HAP-1 (cell line): ENCODE results near the gene PHYH.
A peak's percentile ranks its signal among the peaks of the same experiment; 100 is the strongest.
"Not testable (repeated sequence)": the region's sequence is repeated elsewhere in the genome, so short reads cannot be mapped to it uniquely, and the experiment has no call there.

Experiments
- DNase-seq, 2 experiments: peaks; one replicate each; pipeline ENCODE4 v3.0.0-alpha.2; 2016 to 2020; ENCODE audit warnings: low spot score in 2 of 2
- H3K27me3 ChIP-seq: fragments of 250-450 bp; sonication (Bioruptor Pico); 2 replicates; pipeline ENCODE4 v1.5.1; 2020; ENCODE audit warnings: low read depth, mild to moderate bottlenecking, moderate library complexity
- H3K36me3 ChIP-seq: fragments of 250-450 bp; sonication (Bioruptor Pico); replicated peaks from 2 replicates; pipeline ENCODE4 v1.5.1; 2020; ENCODE audit warnings: mild to moderate bottlenecking
- H3K4me1 ChIP-seq: fragments of 250-450 bp; sonication (Bioruptor Pico); 2 replicates; pipeline ENCODE4 v1.5.1; 2020; ENCODE audit warnings: mild to moderate bottlenecking
- H3K4me3 ChIP-seq: fragments of 250-450 bp; sonication (Bioruptor Pico); 2 replicates; pipeline ENCODE4 v1.5.1; 2020; ENCODE audit warnings: mild to moderate bottlenecking, moderate library complexity
- H3K9me3 ChIP-seq: fragments of 250-450 bp; sonication (Bioruptor Pico); 2 replicates; pipeline ENCODE4 v1.5.1; 2020; ENCODE audit warnings: mild to moderate bottlenecking, moderate library complexity
- in situ Hi-C: fragments of 300-500 bp; cut with MboI; formaldehyde crosslinking; loops from 3 replicates; pipeline ENCODE4 v1.14.3; 2020; ENCODE audit warnings: low sequenced_read_pairs, inconsistent platforms, mixed read lengths

The PHYH gene

DNA sequence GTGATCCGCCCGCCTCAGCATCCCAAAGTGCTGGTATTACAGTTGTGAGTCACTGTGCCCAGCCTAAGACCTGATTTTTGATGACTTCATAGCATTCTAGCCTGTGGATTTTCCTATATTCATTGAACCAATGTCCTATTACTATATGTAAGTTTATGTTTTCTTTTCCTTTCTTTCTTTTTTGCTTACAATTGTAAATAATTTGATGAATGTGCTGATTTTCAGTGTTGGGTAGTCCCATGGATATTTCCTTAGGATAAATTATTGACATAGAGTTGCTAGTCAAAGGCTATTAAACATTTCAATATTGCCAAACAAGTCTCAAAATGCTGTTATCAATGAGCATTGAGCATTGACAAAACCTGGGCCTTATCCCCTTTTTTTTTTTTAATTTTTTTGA is 9.9 kb upstream of the PHYH start:
- no peak overlapping the region for H3K4me3 ChIP-seq
- H3K9me3 ChIP-seq: no peaks in the 10 kb centered on the region
- H3K4me1 ChIP-seq: peaks cover under 1% of the 10 kb centered on the region; the same call in 1 of the 2 replicates
- DNase-seq: no peak
- in situ Hi-C loops: no loop called here
- no peaks in the 10 kb centered on the region for H3K27me3 ChIP-seq
- no peaks in the 10 kb centered on the region for H3K36me3 ChIP-seq

DNA sequence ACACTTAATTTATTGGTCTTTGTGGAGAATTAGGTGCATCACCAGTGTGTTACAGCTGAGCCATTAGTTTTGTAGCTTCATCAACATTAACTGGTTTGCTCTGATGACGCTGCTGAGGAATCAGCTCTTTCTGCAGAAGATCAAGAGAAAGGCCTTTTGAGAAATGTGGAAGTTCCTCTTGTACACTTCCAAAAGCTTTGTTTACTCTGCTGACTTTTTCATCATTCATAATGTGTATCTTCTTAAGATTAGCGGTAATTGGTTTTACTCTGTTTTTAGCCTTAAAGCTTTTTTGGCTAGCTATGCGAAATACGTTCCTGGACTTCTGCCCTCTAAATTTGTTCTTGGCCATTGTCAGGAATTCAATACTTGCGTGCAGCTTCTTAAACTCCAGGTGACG is 8.2 kb upstream of the PHYH start:
- Histone ChIP-seq H3K4me1 (no peaks in the 10 kb centered on the region), H3K36me3 (no peaks in the 10 kb centered on the region), H3K9me3 (no peaks in the 10 kb centered on the region), H3K4me3 (no peak overlapping the region), H3K27me3 (no peaks in the 10 kb centered on the region)
- no peak for DNase-seq
- in situ Hi-C loops: no loop called here

DNA sequence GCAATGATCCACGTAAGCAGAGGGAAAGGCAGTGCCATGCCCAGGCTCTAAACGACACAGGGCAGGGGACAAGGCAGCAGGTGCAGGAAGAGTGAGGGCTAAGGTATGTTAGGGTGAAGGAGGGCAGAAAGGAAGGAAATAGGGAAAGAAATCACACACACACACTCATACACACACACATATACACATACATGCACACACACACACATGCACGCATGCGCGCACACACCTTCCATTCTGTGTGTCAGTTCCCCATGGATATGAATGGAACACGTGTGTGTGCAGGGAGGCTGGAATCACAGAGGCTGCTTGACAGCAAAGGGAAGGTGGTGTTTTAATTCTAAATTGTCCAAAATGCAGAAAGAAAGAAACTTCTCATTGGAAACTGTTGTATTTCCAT is 6.2 kb upstream of the PHYH start:
- Histone ChIP-seq H3K4me1 (peaks cover 9% of the 10 kb centered on the region), H3K4me3 (no peak overlapping the region), H3K27me3 (no peaks in the 10 kb centered on the region), H3K36me3 (no peaks in the 10 kb centered on the region), H3K9me3 (no peaks in the 10 kb centered on the region)
- in situ Hi-C loops: no loop called here
- DNase-seq: no peak

DNA sequence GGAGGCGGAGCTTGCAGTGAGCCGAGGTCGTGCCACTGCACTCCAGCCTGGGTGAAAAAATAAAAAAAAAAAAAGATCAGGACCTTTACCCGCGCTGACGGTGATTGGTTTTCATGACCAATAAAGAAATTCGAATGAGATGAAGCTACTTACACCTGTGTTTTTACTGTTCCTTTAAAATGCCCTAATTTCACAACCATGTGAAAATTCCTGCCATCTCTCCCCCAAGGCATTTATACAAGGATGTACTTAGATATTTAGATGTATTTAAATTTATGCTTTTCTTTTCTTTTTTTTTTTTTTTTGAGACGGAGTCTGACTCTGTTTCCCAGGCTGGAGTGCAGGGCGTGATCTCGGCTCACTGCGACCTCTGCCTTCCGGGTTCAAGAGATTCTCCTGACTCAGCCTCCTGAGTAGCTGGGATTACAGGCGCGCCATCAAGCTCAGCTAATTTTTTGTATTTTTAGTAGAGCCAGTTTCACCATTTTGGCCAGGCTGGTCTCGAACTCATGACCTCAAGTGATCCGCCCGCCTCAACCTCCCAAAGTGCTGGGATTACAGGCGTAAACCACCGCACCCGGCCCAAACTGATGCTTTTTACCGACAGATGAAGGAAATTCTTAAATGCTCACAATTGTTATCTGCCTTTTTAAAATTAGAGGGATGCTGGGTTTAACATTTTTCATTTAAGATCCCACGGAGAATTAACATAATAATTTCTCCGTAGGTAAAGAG is 3.1 kb upstream of the PHYH start:
- Histone ChIP-seq H3K27me3 (no peaks in the 10 kb centered on the region), H3K36me3 (no peaks in the 10 kb centered on the region), H3K4me3 (peak overlapping the region; percentile 47; the same call in 1 of the 2 replicates), H3K4me1 (peaks cover 13% of the 10 kb centered on the region), H3K9me3 (no peaks in the 10 kb centered on the region)
- no peak for DNase-seq
- in situ Hi-C loops: no loop called here

DNA sequence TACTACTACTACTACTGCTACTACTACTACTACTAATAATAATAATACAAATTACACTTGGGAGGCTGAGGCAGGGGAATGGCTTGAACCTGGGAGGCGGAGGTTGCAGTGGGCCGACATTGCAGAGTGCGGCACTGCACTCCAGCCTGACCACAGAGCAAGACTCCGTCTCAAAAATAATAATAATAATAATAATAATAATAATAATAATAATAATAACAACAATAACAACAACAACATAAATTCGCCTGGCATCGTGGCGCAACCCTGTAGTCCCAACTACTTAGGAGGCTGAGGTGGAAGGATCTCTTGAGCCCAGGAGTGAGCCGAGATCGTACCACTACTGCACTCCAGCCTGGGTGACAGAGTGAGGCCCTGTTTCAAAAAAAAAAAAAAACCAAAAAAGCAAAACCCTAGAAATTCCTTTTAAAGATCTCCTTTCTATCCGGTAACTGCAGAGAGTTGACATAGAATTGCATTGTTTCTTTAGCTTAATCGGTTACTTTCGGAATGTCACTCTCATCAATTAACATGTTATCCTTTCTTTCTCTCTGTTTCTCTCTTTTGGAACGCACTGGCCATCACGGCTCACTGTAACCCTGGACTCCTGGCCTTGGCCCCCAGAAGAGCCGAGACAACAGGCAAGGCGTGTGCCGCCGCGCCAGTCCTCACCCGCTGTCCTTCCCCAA is 972 bp downstream of the PHYH start:
- no peak for DNase-seq
- Histone ChIP-seq H3K4me1 (peaks cover 13% of the 10 kb centered on the region), H3K9me3 (no peaks in the 10 kb centered on the region), H3K4me3 (peak overlapping the region; percentile 41), H3K27me3 (no peaks in the 10 kb centered on the region), H3K36me3 (no peaks in the 10 kb centered on the region)
- in situ Hi-C loops: no loop called here

DNA sequence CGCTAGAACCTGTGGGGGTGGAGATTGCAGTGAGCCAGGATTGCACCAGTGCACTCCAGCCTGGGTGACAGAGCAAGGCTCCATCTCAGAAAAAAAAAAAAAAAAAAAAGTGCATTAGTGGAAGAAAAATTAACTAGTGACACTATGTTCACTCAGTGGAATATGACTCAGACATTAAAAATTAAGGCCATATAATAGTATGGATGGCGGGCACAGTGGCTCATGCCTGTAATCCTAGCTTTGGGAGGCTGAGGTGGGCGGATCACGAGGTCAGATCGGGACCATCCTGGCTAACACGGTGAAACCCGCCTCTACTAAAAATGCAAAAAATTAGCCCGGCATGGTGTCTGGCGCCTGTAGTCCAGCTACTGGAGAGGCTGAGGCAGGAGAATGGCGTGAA is 3.4 kb downstream of the PHYH start:
- Histone ChIP-seq H3K9me3 (no peaks in the 10 kb centered on the region), H3K27me3 (no peaks in the 10 kb centered on the region), H3K4me1 (peaks cover 7% of the 10 kb centered on the region), H3K36me3 (no peaks in the 10 kb centered on the region), H3K4me3 (no peak overlapping the region)
- DNase-seq: no peak
- in situ Hi-C loops: no loop called here

DNA sequence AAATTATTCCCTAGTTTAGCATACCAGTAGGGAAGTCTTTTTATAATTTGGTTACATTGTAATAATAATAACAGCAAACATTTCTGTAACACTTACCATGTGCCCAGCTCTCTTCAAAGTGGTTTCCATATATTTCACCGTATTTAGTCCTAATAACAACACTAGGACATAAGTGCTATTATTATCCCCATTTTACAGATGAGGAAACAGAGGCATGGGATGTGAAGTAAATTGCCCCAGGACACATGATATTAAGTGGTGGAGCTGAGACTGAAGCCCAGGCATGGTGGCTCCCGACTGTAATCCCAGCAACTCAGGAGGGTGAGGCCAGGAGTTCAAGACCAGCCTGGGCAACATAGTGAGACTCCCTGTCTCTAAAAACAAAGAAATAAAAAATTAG is 5.1 kb downstream of the PHYH start:
- DNase-seq: no peak
- Histone ChIP-seq H3K4me1 (peaks cover 4% of the 10 kb centered on the region; the same call in 1 of the 2 replicates), H3K27me3 (no peaks in the 10 kb centered on the region), H3K36me3 (no peaks in the 10 kb centered on the region), H3K9me3 (no peaks in the 10 kb centered on the region), H3K4me3 (no peak overlapping the region)
- in situ Hi-C loops: no loop called here

DNA sequence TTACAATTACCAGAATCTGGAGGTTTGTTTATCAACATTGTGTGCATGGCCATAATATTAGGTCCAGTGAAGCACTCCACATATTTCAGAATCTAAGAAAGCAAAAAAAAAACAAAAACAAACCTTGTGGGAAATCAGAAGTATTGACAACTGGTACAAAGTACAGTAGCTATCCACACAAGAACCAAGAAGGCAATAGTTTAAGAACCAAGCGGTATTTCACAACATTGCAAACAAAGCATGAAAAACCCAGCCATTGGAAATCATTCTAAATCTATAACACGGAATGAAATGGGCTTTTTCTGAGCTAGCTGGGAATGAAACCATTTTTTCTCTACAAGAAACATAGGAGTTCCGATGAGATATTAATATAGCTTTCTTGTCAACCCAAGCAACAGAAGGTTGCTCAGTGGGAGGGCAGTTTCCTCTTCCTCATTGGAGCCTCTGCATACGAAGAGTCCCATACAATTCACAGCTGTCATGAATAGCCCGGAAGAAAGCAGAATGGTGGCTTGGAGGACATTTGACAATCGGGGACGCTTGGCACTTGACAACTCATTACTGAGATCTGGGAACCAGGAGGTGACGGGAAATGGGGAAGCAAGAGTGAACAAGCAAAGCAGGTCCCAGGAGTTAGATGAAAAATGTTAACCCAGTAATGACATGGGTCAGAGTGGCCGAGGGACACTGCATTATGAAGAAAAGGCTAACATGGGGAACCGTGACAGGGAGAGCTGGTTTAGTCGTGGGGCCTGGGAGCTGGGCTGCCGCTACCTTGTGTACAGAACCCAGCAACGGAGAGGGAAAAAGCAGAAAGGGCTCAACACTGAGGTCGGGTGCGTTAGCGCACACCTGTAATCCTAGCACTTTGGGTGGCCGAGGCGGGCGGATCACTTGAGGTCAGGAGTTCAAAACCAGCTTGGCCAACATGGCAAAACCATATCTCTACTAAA is 7.8 kb downstream of the PHYH start:
- no peaks in the 10 kb centered on the region for H3K4me1 ChIP-seq
- H3K9me3 ChIP-seq: no peaks in the 10 kb centered on the region
- DNase-seq: no peak
- in situ Hi-C loops: no loop called here
- H3K4me3 ChIP-seq: no peak overlapping the region
- no peaks in the 10 kb centered on the region for H3K27me3 ChIP-seq
- no peaks in the 10 kb centered on the region for H3K36me3 ChIP-seq

DNA sequence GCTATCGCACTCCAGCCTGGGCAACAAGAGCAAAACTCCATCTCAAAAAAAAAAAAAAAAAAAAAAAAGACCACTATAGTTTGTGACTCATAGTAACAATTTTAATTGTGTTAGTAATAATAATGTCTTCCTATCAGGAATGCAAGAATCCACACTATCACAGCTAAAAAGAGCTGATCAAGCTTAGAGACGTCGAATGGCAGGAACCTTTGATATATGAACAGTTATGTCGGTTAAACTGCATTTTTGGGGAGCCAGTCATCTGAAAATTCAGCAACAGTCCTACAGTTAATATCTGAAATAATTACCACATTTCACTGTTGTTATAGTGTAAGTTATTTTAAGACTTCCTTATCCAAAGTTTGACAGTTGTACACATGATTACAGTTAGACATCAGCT is 8.8 kb downstream of the PHYH start:
- Histone ChIP-seq H3K4me3 (no peak overlapping the region), H3K27me3 (no peaks in the 10 kb centered on the region), H3K36me3 (no peaks in the 10 kb centered on the region), H3K9me3 (no peaks in the 10 kb centered on the region), H3K4me1 (no peaks in the 10 kb centered on the region)
- in situ Hi-C loops: no loop called here
- DNase-seq: no peak

DNA sequence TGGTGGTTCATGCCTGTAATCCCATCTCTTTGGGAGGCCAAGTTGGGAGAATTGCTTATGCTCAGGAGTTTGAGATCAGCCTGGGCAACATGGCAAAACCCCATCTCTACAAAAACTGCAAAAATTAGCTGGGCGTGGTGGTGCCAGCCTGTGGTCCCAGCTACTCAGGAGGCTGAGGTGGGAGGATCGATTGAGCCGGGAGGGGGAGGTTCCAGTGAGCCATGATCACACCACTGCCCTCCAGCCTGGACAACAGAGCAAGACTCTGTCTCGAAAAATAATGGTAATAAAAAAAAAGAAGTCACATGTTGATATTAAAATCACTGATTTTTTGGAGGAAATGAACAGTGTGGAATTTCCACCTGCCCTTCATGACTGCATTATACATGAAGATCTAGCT is 15.8 kb downstream of the PHYH start:
- Histone ChIP-seq H3K4me3 (no peak overlapping the region), H3K27me3 (no peaks in the 10 kb centered on the region)
- in situ Hi-C loops: no loop called here

DNA sequence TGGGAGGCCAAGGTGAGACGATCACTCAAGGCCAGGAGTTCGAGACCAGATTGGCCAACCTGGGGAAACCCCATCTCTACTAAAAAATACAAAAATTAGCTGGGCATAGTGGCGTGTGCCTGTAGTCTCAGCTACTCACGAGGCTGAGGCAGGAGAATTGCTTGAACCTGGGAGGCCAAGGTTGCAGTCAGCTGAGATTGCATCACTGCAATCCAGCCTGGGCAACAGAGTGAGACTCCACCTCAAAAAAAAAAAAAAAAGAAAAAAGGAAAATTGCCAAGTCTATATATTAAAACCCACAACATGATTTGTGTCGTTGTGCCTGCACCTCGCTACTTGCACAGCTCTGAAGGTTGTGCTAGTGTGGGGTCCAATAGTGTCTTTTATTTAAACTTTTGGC is 17.5 kb downstream of the PHYH start:
- H3K9me3 ChIP-seq, H3K4me3 ChIP-seq, DNase-seq, in situ Hi-C loops, H3K27me3 ChIP-seq, H3K36me3 ChIP-seq: not testable (repeated sequence)
- peaks cover 14% of the 10 kb centered on the region for H3K4me1 ChIP-seq

More for the DNA sequence above, 15.8 kb downstream of the PHYH start:
- Histone ChIP-seq H3K4me1 (peaks cover 12% of the 10 kb centered on the region), H3K36me3 (no peaks in the 10 kb centered on the region), H3K9me3 (no peaks in the 10 kb centered on the region)
- no peak for DNase-seq

DNA sequence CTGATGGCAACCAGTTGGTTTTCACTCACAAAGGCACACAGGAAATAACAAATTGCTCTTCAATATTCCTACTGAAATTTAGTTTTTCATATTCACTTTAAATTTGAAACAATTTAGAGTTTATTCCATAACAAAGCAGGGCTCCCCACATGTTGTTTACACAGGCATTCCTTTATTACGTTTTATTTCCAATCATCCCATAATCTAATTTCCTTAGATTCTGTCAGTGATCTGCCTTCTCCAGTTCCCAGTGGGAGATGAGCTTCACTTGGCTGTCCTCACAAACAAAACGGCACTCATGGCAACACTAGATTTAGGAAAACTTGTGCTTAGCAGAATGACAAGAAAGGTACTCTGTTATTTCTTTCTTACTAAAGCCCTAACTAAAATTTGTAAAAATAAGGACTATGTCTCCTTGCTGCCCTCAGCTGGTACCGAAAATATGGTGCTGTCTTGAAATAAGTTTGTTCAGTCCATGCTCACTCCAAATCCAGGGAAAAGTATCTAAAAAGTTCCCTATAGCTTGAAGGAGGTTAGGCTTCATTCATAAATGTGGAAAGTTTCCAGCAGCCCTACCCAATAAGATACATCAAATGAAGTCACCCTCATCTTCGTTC is 23.0 kb downstream of the PHYH start:
- in situ Hi-C loops: no loop called here

DNA sequence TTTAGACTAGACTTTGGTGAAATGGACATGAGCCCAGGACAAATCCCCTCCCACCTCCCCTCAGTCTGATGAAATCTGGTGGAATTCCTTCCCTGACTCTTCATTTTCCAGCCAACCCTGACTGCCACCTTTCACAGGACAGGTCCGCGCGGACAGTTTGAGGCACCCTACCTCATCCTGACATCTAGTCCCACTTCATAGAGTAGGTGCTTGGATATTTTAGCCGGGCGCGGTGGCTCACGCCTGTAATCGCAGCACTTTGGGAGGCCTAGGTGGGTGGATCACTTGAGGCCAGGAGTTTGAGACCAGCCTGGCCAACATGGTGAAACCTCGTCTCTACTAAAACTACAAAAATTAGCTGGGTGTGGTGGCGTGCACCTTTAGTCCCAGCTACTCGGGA is 23.7 kb downstream of the PHYH start:
- in situ Hi-C loops, H3K4me3 ChIP-seq, DNase-seq, H3K27me3 ChIP-seq, H3K36me3 ChIP-seq, H3K9me3 ChIP-seq: not testable (repeated sequence)
- H3K4me1 ChIP-seq: peaks cover 14% of the 10 kb centered on the region

More for the DNA sequence above, 23.0 kb downstream of the PHYH start:
- Histone ChIP-seq H3K4me1 (peaks cover 14% of the 10 kb centered on the region), H3K36me3 (no peaks in the 10 kb centered on the region), H3K9me3 (no peaks in the 10 kb centered on the region), H3K4me3 (no peak overlapping the region), H3K27me3 (no peaks in the 10 kb centered on the region)
- no peak for DNase-seq
